HG02852 (cell line): ENCODE measurements around the gene SPINT2.

Experiments used
- ATAC-seq: cut with Tn5 transposase; IDR thresholded peaks from one replicate; pipeline ENCODE4 v1.9.1; 2021; ENCODE audit warnings: mild to moderate bottlenecking, moderate library complexity; ENCODE audit not compliant: unreplicated experiment

SPINT2 gene

DNA sequence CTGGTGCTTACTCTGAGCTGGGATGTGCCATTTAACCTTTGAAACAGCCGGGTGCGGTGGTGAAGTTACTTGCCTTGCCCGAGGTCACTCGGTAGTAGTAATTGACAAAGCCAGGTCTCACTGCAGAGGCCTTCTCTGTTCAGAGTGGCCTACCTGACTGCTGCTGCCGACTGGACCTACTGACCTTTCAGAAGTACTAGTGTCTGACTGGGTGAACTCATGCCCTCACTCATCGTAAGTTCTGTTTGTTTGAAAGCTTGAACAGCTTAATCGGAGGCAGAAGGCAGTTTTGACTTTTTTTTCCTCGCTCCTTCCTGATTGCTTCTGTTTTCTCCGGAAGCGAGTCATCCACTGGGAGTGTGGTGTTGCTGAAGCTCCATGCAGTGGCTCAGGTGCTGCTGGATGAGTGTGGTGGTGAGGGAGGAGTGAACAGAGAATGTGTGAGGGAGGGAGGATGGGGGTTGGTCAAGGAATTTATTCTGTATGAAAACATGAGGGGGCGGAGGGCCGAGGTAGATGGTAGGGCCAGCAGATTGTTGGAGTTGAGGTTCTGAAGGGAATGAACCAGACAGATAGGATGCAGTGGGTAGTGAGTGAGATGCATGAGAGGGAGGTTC, 2.7 kb downstream of the SPINT2 start:
- ATAC-seq, result no peak

DNA sequence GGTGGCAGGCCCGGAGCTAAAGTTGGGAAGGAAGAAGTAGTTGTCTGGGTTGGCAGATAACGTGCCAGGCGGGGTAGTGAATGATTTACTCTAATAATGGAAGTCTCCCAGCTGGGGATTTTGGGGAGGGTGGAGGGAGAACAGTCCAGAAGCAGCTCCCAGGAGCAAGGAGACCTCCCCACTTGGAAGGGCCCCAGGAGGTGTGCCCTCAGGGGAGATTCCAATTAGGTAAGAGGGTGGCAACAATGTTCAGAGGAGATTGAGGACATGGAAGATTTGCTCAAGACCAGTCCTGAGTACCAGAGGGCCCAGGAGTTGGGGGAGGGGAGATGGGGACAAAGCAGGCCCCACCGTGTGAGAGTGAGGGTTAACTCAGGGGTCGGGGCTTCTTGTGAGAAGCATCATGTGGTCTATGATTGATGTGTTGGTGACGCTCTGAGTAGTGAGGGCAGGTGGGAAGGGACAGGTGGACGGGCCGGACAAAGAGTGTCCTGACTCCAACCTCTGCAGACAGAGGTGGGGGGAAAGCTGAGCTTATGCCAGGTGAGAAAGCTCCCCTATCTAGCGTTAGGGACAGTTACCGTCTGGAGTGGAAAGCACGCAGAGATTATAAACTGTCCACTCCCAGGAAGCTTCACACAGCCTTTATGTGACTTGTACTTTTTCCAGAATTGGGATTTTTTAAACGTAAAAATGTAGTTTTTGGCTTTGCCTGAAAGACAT, 3.5 kb downstream of the SPINT2 start:
- ATAC-seq, result no peak

DNA sequence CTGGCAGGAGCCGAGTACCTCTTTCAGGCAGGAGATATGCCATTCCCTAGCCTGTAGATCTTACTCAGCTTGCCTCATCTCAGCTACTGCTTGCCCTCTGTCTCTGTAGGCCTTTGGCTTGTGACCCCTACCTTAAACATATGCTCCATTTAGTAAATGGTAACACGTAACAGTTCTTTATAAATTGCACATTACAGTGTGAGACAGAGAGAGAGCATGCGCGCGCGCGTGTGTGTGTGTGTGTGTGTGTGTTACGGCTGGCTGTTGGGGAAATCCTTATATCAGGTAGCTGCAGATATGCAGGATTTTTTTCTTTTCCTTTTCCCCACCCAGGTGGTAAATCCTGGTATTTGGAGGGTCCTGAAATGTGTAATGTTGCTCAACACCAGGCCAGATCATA, 4.2 kb downstream of the SPINT2 start:
- ATAC-seq, result no peak

DNA sequence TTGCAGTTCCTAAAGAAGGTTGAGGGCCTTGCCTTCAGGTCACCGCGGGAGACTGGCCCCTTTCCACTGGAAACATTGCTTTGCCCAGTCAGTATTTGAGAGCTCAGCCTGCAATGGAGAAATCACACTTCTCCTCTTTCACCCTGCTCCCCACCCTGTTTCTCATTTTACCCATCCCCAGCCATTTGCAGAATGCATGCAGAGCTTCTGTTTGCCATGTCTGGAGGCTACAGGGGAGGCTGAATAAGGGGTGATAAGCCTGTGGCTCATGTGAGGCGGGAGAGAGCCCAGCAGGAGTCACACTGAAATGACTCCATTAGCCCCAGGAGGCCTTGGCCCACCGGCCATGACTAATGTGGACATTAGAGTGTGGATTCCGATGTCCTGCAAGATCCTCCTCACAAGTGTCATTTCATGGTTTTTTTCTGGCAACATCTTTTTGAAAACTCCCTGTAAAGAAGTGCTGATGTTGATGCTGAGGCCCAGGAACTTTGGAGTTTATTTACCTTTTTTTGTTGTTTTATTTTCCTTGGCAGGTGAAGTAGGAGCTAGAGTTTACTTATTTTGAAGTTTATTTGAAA, 6.3 kb downstream of the SPINT2 start:
- no peak for ATAC-seq

DNA sequence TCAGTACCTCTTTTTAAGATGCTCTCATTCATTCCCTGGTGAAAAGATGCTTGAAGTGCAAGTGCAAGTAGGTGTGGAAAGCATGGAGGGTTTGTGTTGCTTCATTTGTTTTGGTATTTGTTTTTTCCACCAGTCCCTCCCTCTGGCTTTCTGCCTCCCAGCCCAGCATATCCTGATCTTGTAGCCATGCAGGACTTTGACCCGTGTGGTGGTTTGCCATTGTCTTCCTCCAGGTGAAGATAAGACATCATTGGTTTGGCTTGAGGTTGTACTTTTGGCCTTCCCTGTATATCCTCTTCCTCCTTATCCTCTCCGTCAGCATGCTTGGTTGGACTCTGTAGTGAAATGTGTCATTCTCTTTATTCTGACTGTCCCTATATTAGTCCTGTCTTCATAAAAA, 9.1 kb downstream of the SPINT2 start:
- no peak for ATAC-seq

DNA sequence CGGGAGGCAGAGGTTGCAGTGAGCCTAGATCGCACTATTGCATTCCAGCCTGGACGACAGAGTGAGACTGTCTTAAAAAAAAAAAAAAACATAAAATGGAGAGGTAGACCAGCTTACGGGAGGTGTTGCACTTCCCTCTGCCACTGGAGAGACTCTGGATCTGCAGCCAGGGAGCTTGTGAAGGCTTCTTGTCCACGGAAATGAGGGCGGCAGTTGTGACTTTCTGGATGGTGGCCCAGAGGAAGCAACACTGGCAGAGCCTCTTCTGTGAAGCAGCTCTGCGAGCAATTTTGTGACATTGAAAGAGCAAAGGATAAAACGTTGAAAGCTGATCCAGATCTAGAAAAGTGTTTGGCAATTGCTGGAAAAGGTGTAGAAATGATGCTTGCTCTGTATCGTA, 10.4 kb downstream of the SPINT2 start:
- ATAC-seq, result no peak

DNA sequence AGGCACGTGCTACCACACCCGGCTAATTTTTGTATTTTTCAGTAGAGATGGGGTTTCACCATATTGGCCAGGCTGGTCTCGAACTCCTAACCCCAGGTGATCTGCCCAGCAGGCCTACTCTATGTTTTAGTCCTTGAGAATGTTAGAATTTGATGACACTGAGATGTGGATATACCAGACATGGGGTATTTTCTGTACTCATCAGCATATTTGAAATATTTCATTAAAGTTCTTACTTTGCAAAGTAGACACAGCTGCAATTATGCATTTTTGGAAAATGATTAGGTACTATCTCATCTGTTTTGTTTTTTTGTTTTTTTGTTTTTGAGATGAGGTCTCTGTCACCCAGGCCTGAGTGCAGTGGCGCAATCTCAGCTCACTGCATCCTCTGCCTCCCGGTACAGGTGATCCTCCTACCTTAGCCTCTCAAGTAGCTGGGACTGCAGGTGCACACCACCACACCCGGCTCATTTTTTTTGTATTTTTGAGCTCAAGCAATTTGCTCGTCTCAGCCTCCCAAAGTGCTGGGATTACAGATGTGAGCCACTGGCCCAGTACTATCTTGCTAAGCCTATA, 12.7 kb downstream of the SPINT2 start:
- no peak for ATAC-seq

DNA sequence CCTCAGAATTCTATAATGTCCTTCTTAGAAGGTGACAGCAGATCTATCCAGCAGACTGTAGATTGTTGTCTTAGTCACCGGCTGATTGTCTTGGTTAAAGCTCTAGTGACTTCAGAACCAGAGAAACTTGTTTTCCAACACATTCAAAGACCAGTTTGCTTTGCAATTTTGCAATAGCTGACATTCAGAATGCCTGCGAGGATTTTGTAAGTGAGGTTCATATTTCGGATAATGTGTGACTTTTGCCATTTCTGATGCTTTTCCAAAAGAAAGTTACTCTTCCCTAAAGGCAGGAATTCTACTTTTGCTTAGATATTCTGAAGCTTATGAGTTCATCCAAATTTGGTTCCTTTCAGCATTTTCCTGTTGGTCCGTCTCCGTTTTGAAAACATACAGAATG, 13.2 kb downstream of the SPINT2 start:
- ATAC-seq, result no peak

DNA sequence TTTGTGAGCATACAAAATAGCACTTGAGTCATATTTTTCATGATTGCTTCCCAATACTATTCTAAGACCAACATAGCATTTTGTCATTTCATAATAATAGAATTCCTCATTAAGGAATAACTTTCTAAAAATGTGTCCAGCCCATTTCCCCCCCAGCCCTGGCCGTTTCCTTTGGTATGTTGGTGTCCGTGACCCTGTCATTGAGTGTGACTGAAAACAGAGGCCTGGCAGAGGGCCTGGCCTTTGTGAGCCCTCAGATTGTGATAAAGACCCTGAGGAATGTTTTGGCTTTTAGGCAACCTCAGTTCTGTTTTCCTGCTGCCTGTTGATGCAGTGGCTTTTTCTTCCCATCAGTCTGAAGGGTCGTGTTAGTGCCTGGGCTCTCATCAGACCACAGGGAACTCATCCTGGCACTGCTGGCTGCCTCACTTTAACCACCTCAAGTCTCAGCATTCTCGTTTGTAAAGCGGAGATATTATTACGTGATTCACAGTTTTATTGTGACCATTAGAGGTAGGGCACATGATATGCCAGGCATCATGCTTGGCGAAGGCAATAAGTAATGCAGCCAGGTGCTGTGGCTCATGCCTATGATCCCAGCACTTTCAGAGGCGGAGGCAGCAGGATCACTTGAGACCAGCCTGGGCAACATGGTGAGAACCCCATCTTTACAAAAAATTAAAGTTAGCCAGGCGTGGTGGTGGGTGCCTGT, 13.8 kb downstream of the SPINT2 start:
- no peak for ATAC-seq

DNA sequence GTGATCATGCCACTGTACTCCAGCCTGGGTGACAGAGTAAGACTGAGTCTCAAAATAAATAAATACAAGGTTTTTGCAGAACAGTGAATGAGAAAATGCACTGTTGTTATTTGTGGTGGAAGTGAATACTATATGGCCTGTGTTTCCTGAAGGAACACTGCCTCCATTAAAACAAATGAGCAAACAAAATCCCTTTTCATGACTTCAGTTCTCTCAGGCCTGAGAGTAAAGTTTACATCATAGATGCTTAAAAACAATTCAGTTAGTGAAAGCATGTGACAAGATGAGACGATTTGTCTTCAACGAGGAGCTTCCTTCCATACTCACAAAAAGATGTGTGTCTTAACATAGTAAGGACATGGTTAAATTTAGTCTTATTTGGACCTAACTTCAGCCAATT, 14.4 kb downstream of the SPINT2 start:
- no peak for ATAC-seq

DNA sequence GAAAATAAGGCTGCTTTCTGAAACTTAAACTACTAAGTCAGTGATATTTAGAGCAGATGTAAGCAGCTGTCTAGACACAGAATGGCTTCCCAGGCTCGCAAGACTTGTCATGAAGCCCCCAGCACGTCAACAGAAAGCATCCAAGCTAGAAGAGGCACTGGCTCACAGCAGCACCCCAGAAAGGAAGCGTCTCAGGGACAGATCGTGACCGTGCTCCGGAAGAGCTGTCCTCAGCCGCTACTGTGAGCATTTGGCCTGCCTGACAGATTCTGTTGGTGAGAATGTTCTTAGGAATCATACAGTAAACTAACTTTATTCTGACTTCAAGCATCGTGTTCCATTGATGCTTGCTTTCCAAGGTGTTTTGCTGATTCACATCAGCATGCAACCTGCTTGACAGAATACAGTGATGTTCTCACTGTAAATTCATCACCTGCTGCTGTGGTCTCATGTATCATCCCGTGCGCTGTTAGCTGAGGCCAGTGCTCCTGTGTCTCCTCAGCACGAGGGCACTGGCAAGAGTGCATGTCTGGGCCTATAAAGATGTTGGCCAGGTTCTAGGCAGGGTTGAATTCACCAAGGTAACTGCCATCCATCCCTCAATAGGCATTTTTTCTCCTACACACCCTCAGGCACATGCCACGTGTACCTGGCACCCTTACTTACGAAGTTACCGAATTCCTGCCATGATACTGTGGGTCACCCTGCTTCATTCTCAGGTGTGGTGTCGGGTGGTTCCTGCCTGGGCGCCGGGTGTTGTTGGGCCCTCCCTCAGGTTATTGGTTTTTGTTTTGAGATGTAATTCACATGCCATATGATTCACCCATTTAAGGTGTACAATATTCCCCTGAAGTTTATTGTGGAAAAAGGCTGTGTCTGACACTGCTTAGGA, 15.9 kb downstream of the SPINT2 start:
- ATAC-seq, result no peak

DNA sequence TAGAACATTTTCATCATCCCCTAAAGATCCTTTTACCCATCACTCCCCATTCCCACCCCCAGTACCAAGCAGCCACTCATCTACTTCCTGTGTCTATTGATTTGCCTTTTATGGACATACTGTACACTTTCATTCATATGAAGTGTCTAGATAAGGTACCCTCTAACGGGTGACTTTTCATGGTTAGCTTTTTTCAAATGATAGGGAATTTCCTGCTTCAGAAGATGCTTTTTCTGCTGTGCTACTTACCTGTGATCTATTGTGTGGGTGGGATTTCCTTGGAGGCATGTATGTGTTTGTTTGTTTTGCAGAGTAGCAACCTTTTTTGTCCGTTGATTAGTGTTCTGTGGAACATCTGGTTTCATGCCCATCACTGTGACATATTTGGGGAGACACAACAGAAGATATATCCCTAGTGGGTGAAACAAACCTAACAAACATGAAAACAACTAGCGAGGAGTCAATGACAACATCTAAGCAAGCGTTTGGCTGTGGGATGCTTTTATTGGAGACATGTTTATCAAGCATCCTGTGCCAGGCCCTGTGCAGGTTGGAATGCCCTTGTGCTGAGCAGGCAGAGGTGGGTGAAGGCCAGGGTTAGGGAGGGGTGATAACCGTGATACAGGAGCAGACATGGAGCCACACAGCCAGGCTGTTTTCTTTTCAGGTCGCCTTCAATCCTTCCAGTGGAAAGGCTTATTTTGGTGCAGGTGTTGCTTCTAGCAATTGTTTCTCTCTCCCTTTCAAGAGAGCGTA, 17.6 kb downstream of the SPINT2 start:
- ATAC-seq, result no peak

DNA sequence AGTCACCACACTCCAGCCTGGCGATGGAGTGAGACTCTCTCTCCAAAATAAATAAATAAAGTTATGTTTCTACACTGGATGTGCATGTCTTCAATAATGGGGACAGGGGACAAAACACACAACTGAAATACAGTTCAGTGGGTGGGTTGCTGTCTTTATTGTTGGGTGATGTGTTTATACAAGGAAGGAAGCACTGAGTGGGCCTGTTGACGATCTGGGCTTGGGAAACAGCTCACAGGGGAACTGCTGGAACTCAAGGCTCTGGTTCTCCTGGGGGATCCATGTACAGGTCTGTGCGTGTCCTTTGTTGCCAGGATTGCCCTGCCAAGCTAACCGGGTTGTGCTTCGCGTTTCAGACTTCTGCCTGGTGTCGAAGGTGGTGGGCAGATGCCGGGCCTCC, 18.9 kb downstream of the SPINT2 start:
- no peak for ATAC-seq

DNA sequence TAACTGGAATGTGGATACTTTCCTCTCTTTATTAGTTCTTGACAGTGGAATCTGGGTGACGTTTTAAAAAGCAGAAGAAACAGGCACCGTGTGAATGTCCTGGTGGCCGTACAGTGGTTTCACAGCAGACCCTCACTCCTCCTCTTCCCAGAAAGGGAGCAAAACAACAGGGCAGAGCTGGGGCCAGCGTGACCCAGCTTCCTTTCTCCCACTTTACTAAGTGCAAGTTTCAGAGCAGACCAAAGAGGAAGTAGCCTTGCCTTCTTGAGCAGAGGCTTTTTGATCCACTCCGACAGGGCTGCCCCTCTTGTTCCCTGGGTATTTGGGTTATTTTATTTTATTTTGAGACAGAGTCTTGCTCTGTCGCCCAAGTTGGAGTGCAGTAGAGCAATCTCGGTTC, 20.0 kb downstream of the SPINT2 start:
- no peak for ATAC-seq

DNA sequence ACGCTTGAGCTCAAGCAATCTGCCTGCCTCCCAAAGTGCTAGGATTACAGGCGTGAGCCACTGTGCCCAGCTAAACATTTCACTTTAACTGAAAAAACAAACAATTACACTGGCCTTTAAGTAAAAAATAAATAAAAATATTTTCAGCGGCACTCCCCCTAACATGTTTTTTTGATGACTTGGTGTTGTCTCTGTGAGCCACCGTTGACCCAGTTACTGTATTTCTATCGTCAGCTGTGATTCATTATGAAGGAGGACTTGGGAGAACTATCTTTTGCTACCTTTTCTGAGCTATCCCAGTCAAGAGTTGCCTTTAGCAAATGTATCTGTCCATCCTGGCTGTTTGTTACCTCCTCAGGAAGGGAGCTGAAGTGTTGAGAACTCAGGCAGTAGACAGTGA, 21.2 kb downstream of the SPINT2 start:
- ATAC-seq, result no peak

DNA sequence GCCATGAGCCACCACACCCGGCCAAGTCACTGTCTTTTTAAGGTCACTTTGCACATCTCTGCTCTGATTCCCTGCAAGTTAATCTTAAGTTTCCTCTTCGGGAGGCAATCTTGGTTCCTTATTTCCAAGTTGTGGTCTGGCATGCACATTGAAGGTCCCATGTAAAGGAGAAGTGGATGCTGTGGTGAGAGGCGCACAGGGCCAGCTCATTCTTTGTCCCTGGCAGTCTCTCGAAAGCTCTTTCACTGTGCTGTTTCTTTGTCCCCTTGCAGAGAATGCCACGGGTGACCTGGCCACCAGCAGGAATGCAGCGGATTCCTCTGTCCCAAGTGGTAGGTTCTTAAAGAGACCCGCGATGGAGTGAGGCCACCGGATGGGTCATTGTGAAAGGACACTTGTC, 23.2 kb downstream of the SPINT2 start:
- ATAC-seq, result no peak

DNA sequence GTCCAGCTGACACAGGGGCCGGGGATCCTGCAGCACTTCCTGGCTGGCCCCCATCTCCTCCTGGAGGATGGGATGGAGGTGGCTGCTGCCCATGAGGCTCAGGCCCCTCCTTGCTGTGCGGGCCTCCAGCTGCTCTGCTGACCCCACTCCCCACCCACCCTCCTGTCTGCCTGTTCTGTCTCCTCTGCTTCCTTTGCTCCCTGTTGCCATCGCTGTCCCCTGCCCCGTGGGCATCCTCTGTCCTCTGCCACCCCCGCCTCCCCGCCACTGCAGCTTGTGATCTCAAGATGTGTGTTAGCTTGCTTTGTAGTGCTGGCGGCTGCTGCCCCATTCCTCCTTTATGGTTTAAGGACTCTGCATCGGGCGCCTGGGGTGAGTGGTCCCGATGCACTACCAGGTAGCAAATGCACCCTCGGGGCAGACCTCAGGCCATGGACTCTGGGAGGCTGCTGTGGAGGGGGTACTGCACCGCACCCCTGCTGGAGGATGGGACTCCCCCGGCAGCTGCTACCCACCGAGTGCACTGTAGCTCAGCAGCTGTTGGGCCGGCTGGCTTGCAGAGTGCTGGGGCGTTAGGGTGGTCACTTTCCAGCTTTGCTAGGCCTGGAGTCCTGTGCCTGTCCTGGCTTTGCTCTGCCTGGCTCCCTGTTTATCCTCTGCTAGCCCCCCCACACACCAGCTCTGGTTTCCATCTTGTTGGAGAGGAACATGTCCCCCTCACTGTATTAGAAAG, 23.9 kb downstream of the SPINT2 start:
- ATAC-seq, result no peak

DNA sequence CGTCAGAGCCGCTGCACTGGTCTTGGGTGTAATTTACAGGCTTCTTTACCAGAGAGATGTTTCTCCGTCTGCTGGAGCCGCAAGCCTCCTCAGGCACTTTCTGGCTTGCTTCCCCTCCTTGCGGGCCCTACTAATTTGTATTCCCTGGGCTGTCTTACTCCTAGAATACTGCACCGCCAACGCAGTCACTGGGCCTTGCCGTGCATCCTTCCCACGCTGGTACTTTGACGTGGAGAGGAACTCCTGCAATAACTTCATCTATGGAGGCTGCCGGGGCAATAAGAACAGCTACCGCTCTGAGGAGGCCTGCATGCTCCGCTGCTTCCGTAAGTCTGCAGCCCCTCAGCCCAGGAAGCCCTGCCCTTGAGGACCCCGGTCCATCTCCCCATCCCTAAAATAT, 25.6 kb downstream of the SPINT2 start:
- ATAC-seq, result no peak

DNA sequence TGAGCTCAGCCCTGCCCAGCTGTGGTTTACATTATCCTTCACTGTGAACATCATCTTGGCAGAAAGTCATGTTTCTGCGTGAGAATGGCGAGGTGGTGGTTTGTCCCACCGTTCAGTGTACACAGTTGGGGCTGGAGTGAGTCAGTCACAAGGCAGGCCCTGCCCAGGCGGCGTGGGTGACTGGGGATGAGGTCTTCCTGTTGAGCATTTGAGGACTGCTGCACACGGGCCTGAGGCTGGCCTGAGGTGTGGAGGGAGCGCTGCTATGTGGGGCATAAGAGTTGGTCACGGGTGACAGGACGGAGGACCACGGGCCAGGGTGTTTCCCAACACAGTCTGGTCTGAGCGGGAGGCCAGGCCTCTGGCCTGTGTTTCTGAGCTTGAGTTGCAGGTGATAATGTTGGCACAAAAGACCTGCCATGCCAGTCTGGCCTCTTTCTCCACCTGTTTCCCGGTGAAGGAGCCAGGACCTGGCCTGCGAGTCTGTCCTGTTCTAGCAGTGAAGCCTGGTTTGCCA, 26.3 kb downstream of the SPINT2 start:
- ATAC-seq, result no peak
